Tibial nerve (tissue), 4 donors: ENCODE measurements around the gene DNAJC16. TPM values are rescaled to one million over a fixed set of nuclear protein-coding genes. Genes with fewer than 3 reads are reported as not detected.

Experiments used
- DNase-seq, 2 donors: peaks; one replicate each; pipeline ENCODE4 v3.0.0-alpha.2; 2019; ENCODE audit warnings: low spot score in 2 of 2
- H3K27ac ChIP-seq, 4 donors: fragments of 200-600 bp; sonication (generic) in 3 of 4; one replicate each; pipeline ENCODE4 v1.5.1; 2017 to 2019; ENCODE audit warnings: mild to moderate bottlenecking in 1 of 4
- H3K27me3 ChIP-seq, 2 donors: fragments of 200-600 bp; sonication (generic) in 1 of 2; one replicate each; pipeline versions ENCODE4 v1.5.1 to v1.6.0; 2017 to 2019
- H3K36me3 ChIP-seq, 3 donors: fragments of 200-600 bp; sonication (generic); one replicate each; pipeline ENCODE4 v1.5.1; 2018 to 2019
- H3K4me1 ChIP-seq, 4 donors: fragments of 200-600 bp; sonication (generic) in 3 of 4; one replicate each; pipeline ENCODE4 v1.5.1; 2017 to 2019
- H3K4me3 ChIP-seq, 4 donors: fragments of 200-600 bp; sonication (generic) in 3 of 4; one replicate each; pipeline ENCODE4 v1.5.1; 2017 to 2019; ENCODE audit warnings: mild to moderate bottlenecking in 1 of 4, moderate library complexity in 1 of 4
- H3K9me3 ChIP-seq, 4 donors: fragments of 200-600 bp; sonication (generic) in 3 of 4; one replicate each; pipeline ENCODE4 v1.5.1; 2017 to 2019
- EP300 ChIP-seq, 2 donors: sonication (generic); formaldehyde crosslinking; IDR thresholded peaks; one replicate each; pipeline ENCODE4 v1.6.1; 2017; ENCODE audit warnings: antibody characterized with exemption in 2 of 2, mild to moderate bottlenecking in 1 of 2
- POLR2A ChIP-seq, 2 donors: fragments of 450-650 bp; IDR thresholded peaks; one replicate each; pipeline ENCODE4 v1.6.1; 2017; ENCODE audit warnings: antibody characterized with exemption in 2 of 2, mild to moderate bottlenecking in 2 of 2, moderate library complexity in 2 of 2
- WGBS, 2 donors: methylation state at CpG; one replicate each; pipeline ENCODE4 v1.1.5; 2018; 5-methylcytosine and 5-hydroxymethylcytosine counted together
- total RNA-seq, 4 donors: library from RNA; depleted of rRNA; stranded (reverse); fragments of >200 nt; gene quantifications; one replicate each; pipeline ENCODE4 v1.1.0, GENCODE V29; 2016
- TF ChIP-seq, protein P1 (sequence below), 5 experiments: fragments of 200-600 bp in 3 of 5; fragments of 450-650 bp in 2 of 5; sonication (generic) in 3 of 5; IDR thresholded peaks; one replicate each; pipeline ENCODE4 v1.5.1; 2016 to 2019; ENCODE audit warnings: antibody characterized with exemption in 5 of 5, mild to moderate bottlenecking in 3 of 5, moderate library complexity in 2 of 5

Gene DNAJC16
- total RNA-seq, 4 donors from 2014 or later, result 11.4 to 35.0 (median 26.3) TPM

DNA sequence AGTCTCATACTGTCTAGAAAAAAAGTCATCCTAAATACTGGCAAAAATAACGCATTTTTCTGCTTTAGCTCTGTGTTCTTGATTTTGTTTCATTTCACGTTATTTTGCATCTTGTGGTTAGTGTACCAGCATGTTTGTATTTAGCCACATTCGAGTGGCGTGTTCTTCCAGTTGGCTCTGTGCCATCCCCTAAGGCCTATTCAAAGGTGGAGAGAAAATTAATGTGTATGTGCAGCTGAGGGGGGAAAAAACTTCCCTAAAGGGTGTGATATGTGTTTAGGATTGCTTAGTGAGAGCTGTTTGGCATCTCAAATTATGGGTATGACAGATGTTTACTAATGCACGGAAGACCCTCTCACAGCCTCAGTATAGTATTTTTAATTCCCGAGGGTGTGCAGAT lies 12.1 kb downstream of the DNAJC16 start:
- Histone ChIP-seq H3K4me3 (no peak overlapping the region), H3K9me3 (no peaks in the 10 kb centered on the region), H3K36me3 (peaks cover 4 to 92% (median 9%) of the 10 kb centered on the region in 3 donors), H3K27ac (no peak overlapping the region), H3K27me3 (no peaks in the 10 kb centered on the region), H3K4me1 (no peaks in the 10 kb centered on the region)
- 67 to 85% methylated on average over 6 of the region's 6 CpGs for WGBS, 2 donors
- DNase-seq, result no peak
- TF ChIP-seq POLR2A (IDR thresholded peaks at IDR 0.05), result no peak
- TF ChIP-seq, protein P1, sequence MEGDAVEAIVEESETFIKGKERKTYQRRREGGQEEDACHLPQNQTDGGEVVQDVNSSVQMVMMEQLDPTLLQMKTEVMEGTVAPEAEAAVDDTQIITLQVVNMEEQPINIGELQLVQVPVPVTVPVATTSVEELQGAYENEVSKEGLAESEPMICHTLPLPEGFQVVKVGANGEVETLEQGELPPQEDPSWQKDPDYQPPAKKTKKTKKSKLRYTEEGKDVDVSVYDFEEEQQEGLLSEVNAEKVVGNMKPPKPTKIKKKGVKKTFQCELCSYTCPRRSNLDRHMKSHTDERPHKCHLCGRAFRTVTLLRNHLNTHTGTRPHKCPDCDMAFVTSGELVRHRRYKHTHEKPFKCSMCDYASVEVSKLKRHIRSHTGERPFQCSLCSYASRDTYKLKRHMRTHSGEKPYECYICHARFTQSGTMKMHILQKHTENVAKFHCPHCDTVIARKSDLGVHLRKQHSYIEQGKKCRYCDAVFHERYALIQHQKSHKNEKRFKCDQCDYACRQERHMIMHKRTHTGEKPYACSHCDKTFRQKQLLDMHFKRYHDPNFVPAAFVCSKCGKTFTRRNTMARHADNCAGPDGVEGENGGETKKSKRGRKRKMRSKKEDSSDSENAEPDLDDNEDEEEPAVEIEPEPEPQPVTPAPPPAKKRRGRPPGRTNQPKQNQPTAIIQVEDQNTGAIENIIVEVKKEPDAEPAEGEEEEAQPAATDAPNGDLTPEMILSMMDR (IDR thresholded peaks at IDR 0.05), result no peak
- TF ChIP-seq EP300 (IDR thresholded peaks at IDR 0.05), result no peak

DNA sequence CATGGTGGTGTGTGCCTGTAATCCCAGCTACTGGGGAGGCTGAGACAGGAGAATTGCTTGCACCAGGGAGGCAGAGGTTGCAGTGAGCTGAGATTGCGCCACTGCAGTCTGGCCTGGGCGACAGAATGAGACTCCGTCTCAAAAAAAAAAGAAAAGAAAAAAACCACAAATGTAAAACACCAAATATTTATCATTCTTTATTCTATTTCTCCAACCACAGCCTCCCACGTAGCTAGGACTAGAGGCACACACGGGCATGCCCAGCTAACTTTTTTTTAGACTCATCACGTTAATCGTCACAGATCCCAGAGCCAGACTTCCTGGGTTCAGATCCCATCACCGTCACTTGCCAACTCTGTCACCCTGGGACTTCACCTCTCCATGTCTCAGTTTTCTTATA lies 13.5 kb downstream of the DNAJC16 start:
- H3K9me3 ChIP-seq, result no peaks in the 10 kb centered on the region
- no peak for DNase-seq
- 83 to 86% methylated on average over 8 of the region's 8 CpGs for WGBS, 2 donors
- H3K36me3 ChIP-seq, result peaks cover 4 to 92% (median 9%) of the 10 kb centered on the region in 3 donors
- TF ChIP-seq, protein P1 (IDR thresholded peaks at IDR 0.05), result no peak
- no peak for TF ChIP-seq POLR2A (IDR thresholded peaks at IDR 0.05)
- TF ChIP-seq EP300 (IDR thresholded peaks at IDR 0.05), result no peak
- H3K27me3 ChIP-seq, result no peaks in the 10 kb centered on the region
- H3K4me1 ChIP-seq, result no peaks in the 10 kb centered on the region
- no peak overlapping the region for H3K4me3 ChIP-seq
- no peak overlapping the region for H3K27ac ChIP-seq

DNA sequence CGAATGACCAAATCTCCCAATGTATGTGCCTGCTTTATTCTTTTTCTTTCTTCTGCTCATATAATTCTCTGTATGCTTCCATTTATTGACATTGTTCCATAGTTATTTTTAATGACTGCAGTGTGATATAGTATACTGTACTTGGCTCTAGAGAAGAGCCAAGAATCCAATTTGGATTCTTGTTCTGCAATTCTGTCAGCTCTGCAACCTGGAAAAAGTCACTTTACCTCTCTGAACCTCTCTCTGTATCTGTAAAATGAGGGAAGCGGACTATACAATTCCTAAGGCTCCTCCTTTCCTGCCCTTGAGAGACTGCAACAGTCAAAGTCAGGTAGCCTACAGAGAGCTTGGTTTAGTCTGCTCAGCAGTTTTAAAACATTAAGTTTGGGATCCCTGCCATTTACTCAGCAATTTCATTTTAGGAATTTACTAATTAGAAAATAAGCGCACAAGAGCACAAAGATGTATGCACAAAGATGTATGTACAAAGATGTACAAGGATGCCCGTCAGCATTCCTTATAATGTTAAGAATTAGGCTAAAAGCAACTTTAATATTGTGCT lies 14.7 kb downstream of the DNAJC16 start:
- Histone ChIP-seq H3K4me3 (no peak overlapping the region), H3K27ac (no peak overlapping the region), H3K27me3 (no peaks in the 10 kb centered on the region), H3K36me3 (peaks cover 4 to 94% (median 9%) of the 10 kb centered on the region in 3 donors), H3K4me1 (no peaks in the 10 kb centered on the region), H3K9me3 (no peaks in the 10 kb centered on the region)
- no peak for DNase-seq
- no peak for TF ChIP-seq EP300 (IDR thresholded peaks at IDR 0.05)
- TF ChIP-seq POLR2A (IDR thresholded peaks at IDR 0.05), result no peak
- TF ChIP-seq, protein P1 (IDR thresholded peaks at IDR 0.05), result no peak
- 84 to 96% methylated on average over 4 of the region's 4 CpGs for WGBS, 2 donors

DNA sequence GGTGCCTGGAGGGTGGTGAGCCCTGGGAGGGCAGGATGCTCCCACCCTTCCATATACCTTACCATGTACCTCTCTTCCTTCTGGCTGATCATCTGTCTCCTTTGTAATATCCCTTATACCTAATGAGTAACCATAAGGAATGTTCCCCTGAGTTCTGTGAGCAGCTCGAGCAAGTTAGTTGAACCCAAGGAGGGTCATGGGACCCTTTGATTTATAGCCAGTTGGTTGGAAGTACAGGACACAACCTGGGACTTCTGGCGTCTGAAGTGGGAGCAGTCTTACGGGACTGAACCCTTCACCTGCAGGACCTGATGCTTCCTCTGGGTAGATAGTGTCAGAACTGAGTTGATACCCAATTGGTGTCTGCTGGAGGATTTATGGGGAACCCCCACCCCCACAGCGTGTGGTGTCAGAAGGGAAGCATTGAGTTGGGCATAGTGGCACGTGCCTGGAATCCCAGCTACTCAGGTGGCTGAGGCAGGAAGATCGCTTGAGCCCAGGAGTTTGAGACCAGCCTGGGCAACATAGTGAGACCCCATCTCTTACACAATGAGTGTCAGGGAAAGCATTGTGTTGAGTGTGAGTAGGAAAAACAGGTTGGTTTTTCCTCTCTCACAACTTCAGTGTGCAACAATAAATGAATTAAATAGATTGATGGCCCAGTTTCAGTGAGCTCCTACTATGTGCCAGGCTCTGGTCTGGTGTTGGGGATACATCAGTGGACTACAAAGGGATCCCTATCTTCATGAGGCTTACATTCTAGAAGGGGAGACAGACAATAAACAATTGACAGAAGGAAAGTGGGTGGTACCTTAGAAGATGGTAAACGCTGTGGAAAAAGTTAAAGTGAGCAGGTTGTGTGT lies 16.0 kb downstream of the DNAJC16 start:
- WGBS, 2 donors, result 78 to 88% methylated on average over 7 of the region's 7 CpGs
- no peak for DNase-seq
- no peaks in the 10 kb centered on the region for H3K9me3 ChIP-seq
- H3K27me3 ChIP-seq, result no peaks in the 10 kb centered on the region
- no peaks in the 10 kb centered on the region for H3K4me1 ChIP-seq
- H3K36me3 ChIP-seq, result peaks cover 0 to 92% (median 13%) of the 10 kb centered on the region in 3 donors
- no peak overlapping the region for H3K4me3 ChIP-seq
- TF ChIP-seq POLR2A (IDR thresholded peaks at IDR 0.05) (no peak), EP300 (IDR thresholded peaks at IDR 0.05) (no peak)
- TF ChIP-seq, protein P1 (IDR thresholded peaks at IDR 0.05), result no peak
- H3K27ac ChIP-seq, result no peak overlapping the region

DNA sequence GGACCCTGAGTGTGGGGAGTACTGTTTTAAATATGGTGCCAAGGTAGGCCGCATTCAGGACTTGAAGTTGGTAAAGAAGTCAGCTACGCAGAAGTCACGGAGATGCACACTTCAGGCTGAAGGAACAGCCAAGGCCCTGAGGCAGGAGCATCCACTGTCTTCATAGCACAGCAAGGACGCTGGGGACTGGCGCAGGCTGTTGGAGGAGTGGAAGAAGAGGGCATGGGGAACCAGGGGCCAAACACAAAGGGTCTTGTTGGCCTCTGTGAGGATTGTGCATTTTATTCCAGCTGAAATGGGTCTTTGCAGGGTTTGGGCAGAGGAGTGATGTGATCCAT lies 16.6 kb downstream of the DNAJC16 start:
- Histone ChIP-seq H3K36me3 (peaks cover 0 to 92% (median 19%) of the 10 kb centered on the region in 3 donors), H3K4me1 (no peaks in the 10 kb centered on the region), H3K4me3 (no peak overlapping the region), H3K27ac (no peak overlapping the region), H3K27me3 (no peaks in the 10 kb centered on the region), H3K9me3 (no peaks in the 10 kb centered on the region)
- TF ChIP-seq POLR2A (IDR thresholded peaks at IDR 0.05), result no peak
- TF ChIP-seq, protein P1 (IDR thresholded peaks at IDR 0.05), result no peak
- TF ChIP-seq EP300 (IDR thresholded peaks at IDR 0.05), result no peak
- WGBS, 2 donors, result 92 to 95% methylated on average over 5 of the region's 5 CpGs
- DNase-seq, result no peak
